ENCODE results near the gene VSIG10.

- TF ChIP-seq, protein P1, sequence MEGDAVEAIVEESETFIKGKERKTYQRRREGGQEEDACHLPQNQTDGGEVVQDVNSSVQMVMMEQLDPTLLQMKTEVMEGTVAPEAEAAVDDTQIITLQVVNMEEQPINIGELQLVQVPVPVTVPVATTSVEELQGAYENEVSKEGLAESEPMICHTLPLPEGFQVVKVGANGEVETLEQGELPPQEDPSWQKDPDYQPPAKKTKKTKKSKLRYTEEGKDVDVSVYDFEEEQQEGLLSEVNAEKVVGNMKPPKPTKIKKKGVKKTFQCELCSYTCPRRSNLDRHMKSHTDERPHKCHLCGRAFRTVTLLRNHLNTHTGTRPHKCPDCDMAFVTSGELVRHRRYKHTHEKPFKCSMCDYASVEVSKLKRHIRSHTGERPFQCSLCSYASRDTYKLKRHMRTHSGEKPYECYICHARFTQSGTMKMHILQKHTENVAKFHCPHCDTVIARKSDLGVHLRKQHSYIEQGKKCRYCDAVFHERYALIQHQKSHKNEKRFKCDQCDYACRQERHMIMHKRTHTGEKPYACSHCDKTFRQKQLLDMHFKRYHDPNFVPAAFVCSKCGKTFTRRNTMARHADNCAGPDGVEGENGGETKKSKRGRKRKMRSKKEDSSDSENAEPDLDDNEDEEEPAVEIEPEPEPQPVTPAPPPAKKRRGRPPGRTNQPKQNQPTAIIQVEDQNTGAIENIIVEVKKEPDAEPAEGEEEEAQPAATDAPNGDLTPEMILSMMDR (IDR thresholded peaks at IDR 0.05; ENCODE audit: low read length): no peak
- TF ChIP-seq EZH2phosphoT487 (IDR thresholded peaks at IDR 0.05; ENCODE audit: low read length) (no peak), EZH2 (optimal IDR thresholded peaks at IDR 0.05; ENCODE audit: low read depth, low read length) (no peak)
Measured at GRCh38 chr12:118068445-118068844, 35.4 kb downstream of the VSIG10 start.
